GM18526 (cell line): Measurements from ENCODE around the gene RTN1.

ENCODE experiments used
- POLR2A ChIP-seq: IDR thresholded peaks from 3 replicates; pipeline ENCODE4 v1.6.1; 2011; ENCODE audit not compliant: insufficient read length; ENCODE audit errors: extremely low read depth

RTN1 gene

GRCh38 chr14:59829469-59830337, 40.9 kb downstream of the RTN1 start:
- no peak for TF ChIP-seq POLR2A

GRCh38 chr14:59828276-59828675, 42.3 kb downstream of the RTN1 start:
- no peak for TF ChIP-seq POLR2A

- no peak for TF ChIP-seq POLR2A
These were observed 43.2 kb downstream of the RTN1 start for GRCh38 chr14:59827401-59827800.

- no peak for TF ChIP-seq POLR2A
These were observed 44.4 kb downstream of the RTN1 start for GRCh38 chr14:59826150-59826549.

- TF ChIP-seq POLR2A = no peak
These were observed 47.4 kb downstream of the RTN1 start for GRCh38 chr14:59823179-59823578.

- no peak for TF ChIP-seq POLR2A
These were observed 51.0 kb downstream of the RTN1 start for GRCh38 chr14:59819446-59820088.

- no peak for TF ChIP-seq POLR2A
These were observed 53.6 kb downstream of the RTN1 start for GRCh38 chr14:59816941-59817340.

GRCh38 chr14:59814988-59815387, 55.6 kb downstream of the RTN1 start:
- TF ChIP-seq POLR2A = no peak

GRCh38 chr14:59811815-59812214, 58.8 kb downstream of the RTN1 start:
- TF ChIP-seq POLR2A = no peak

- TF ChIP-seq POLR2A = no peak
These were observed 59.5 kb downstream of the RTN1 start for GRCh38 chr14:59811073-59811472.

GRCh38 chr14:59803052-59803540, 67.5 kb downstream of the RTN1 start:
- TF ChIP-seq POLR2A = no peak

GRCh38 chr14:59788176-59788575, 82.4 kb downstream of the RTN1 start:
- no peak for TF ChIP-seq POLR2A

GRCh38 chr14:59787045-59787674, 83.4 kb downstream of the RTN1 start:
- no peak for TF ChIP-seq POLR2A

- no peak for TF ChIP-seq POLR2A
These were observed 84.9 kb downstream of the RTN1 start for GRCh38 chr14:59785629-59786028.

GRCh38 chr14:59782760-59783159, 87.8 kb downstream of the RTN1 start:
- no peak for TF ChIP-seq POLR2A

- TF ChIP-seq POLR2A = no peak
These were observed 93.5 kb downstream of the RTN1 start for GRCh38 chr14:59777006-59777579.

GRCh38 chr14:59776468-59776867, 94.1 kb downstream of the RTN1 start:
- TF ChIP-seq POLR2A = no peak
